GM18526 (cell line): Measurements from ENCODE around the gene KRTAP15-1.

Experiments
- POLR2A ChIP-seq: IDR thresholded peaks from 3 replicates; pipeline ENCODE4 v1.6.1; 2011; ENCODE audit not compliant: insufficient read length; ENCODE audit errors: extremely low read depth

The KRTAP15-1 gene

GRCh38 chr21:30468900-30469714 is 29.0 kb downstream of the KRTAP15-1 start:
- TF ChIP-seq POLR2A, result no peak

- TF ChIP-seq POLR2A, result no peak
Observed at GRCh38 chr21:30478004-30478403, 37.9 kb downstream of the KRTAP15-1 start.

GRCh38 chr21:30479259-30479658 is 39.2 kb downstream of the KRTAP15-1 start:
- no peak for TF ChIP-seq POLR2A

- TF ChIP-seq POLR2A, result no peak
Observed at GRCh38 chr21:30480145-30480544, 40.1 kb downstream of the KRTAP15-1 start, which contains the start of gene KRTAP19-1. Gene KRTAP19-1 (minus strand): TSS chr21:30480367. CDS start chr21:30480317, 50 bp downstream.

- TF ChIP-seq POLR2A, result no peak
Observed at GRCh38 chr21:30482130-30482529, 42.1 kb downstream of the KRTAP15-1 start.

- no peak for TF ChIP-seq POLR2A
Observed at GRCh38 chr21:30486180-30486579, 46.1 kb downstream of the KRTAP15-1 start.

GRCh38 chr21:30487336-30487735 is 47.3 kb downstream of the KRTAP15-1 start, which contains the start of gene KRTAP19-2:
Gene KRTAP19-2 (minus strand): TSS chr21:30487436. CDS start chr21:30487348, 88 bp downstream.
- TF ChIP-seq POLR2A, result no peak
